ENCODE measurements around the gene GTF3C2.
"Not testable (repeated sequence)": the region's sequence is repeated elsewhere in the genome, so short reads cannot be mapped to it uniquely, and the experiment has no call there.

Gene GTF3C2

GRCh38 chr2:27354597-27354927, 2.0 kb downstream of the GTF3C2 start:
- Mint-ChIP-seq H3K36me3 (ENCODE audit: low read depth) (peaks cover 58% of the 10 kb centered on the region), H3K27me3 (no peaks in the 10 kb centered on the region), H3K4me3 (no peak overlapping the region), H3K4me1 (ENCODE audit: low read depth) (peaks cover 51% of the 10 kb centered on the region), H3K27ac (peak overlapping the region; percentile 67), H3K9me3 (no peaks in the 10 kb centered on the region)
- intact Hi-C loops (cut with micrococcal nuclease), result loop anchor here (10.0 kb wide), 1 partner anchor 140 kb away; the partner anchor contains the start of genes ATRAID, CAD and SLC5A6

- intact Hi-C loops (cut with micrococcal nuclease), result loop anchor here (10.0 kb wide), 1 partner anchor 139 kb away; the partner anchor contains the start of genes ATRAID, CAD and SLC5A6
- Mint-ChIP-seq H3K4me1 (ENCODE audit: low read depth) (peaks cover 51% of the 10 kb centered on the region), H3K9me3 (no peaks in the 10 kb centered on the region), H3K27ac (peak overlapping the region; percentile 67), H3K27me3 (no peaks in the 10 kb centered on the region), H3K36me3 (ENCODE audit: low read depth) (peaks cover 58% of the 10 kb centered on the region), H3K4me3 (no peak overlapping the region)
Measured at GRCh38 chr2:27353762-27354596, 2.6 kb downstream of the GTF3C2 start.

- not testable (repeated sequence) for H3K27me3 Mint-ChIP-seq, H3K9me3 Mint-ChIP-seq, H3K4me3 Mint-ChIP-seq
- intact Hi-C loops (cut with micrococcal nuclease), result loop anchor here (10.0 kb wide), 1 partner anchor 139 kb away; the partner anchor contains the start of genes ATRAID, CAD and SLC5A6
- H3K27ac Mint-ChIP-seq, result peak overlapping the region; percentile 67
- H3K36me3 Mint-ChIP-seq (ENCODE audit: low read depth), result peaks cover 54% of the 10 kb centered on the region
- H3K4me1 Mint-ChIP-seq (ENCODE audit: low read depth), result peaks cover 47% of the 10 kb centered on the region
Measured at GRCh38 chr2:27353386-27353761, 3.2 kb downstream of the GTF3C2 start.

GRCh38 chr2:27351802-27352598, 4.6 kb downstream of the GTF3C2 start:
- intact Hi-C loops (cut with micrococcal nuclease), result loop anchor here (10.0 kb wide), 1 partner anchor 137 kb away; the partner anchor contains the start of genes ATRAID, CAD and SLC5A6
- Mint-ChIP-seq H3K4me1 (ENCODE audit: low read depth) (peaks cover 40% of the 10 kb centered on the region), H3K4me3 (no peak overlapping the region)

GRCh38 chr2:27350106-27350693, 6.4 kb downstream of the GTF3C2 start:
- peaks cover 38% of the 10 kb centered on the region for H3K4me1 Mint-ChIP-seq (ENCODE audit: low read depth)
- H3K4me3 Mint-ChIP-seq, result no peak overlapping the region
- no peaks in the 10 kb centered on the region for H3K9me3 Mint-ChIP-seq
- no peaks in the 10 kb centered on the region for H3K27me3 Mint-ChIP-seq
- peaks cover 63% of the 10 kb centered on the region for H3K36me3 Mint-ChIP-seq (ENCODE audit: low read depth)
- H3K27ac Mint-ChIP-seq, result no peak overlapping the region
- intact Hi-C loops (cut with micrococcal nuclease), result loop anchor here (10.0 kb wide), 1 partner anchor 135 kb away; the partner anchor contains the start of genes ATRAID, CAD and SLC5A6

More at GRCh38 chr2:27351802-27352598, 4.6 kb downstream of the GTF3C2 start:
- peaks cover 64% of the 10 kb centered on the region for H3K36me3 Mint-ChIP-seq (ENCODE audit: low read depth)
- H3K9me3 Mint-ChIP-seq, result no peaks in the 10 kb centered on the region
- no peaks in the 10 kb centered on the region for H3K27me3 Mint-ChIP-seq
- H3K27ac Mint-ChIP-seq, result no peak overlapping the region

GRCh38 chr2:27347641-27348040, 8.9 kb downstream of the GTF3C2 start:
- Mint-ChIP-seq H3K4me3 (no peak overlapping the region), H3K36me3 (ENCODE audit: low read depth) (peaks cover 63% of the 10 kb centered on the region), H3K27me3 (no peaks in the 10 kb centered on the region), H3K27ac (no peak overlapping the region), H3K9me3 (no peaks in the 10 kb centered on the region), H3K4me1 (ENCODE audit: low read depth) (peaks cover 24% of the 10 kb centered on the region)
- intact Hi-C loops (cut with micrococcal nuclease), result no loop called here

GRCh38 chr2:27336173-27336572, 20.4 kb downstream of the GTF3C2 start:
- Mint-ChIP-seq H3K9me3 (no peaks in the 10 kb centered on the region), H3K27me3 (no peaks in the 10 kb centered on the region), H3K4me3 (no peak overlapping the region), H3K27ac (no peak overlapping the region), H3K4me1 (ENCODE audit: low read depth) (no peaks in the 10 kb centered on the region), H3K36me3 (ENCODE audit: low read depth) (peaks cover 89% of the 10 kb centered on the region)
- intact Hi-C loops (cut with micrococcal nuclease), result no loop called here

GRCh38 chr2:27335311-27335710, 21.3 kb downstream of the GTF3C2 start:
- Mint-ChIP-seq H3K4me1 (ENCODE audit: low read depth) (no peaks in the 10 kb centered on the region), H3K27me3 (no peaks in the 10 kb centered on the region), H3K4me3 (no peak overlapping the region), H3K9me3 (no peaks in the 10 kb centered on the region), H3K27ac (no peak overlapping the region), H3K36me3 (ENCODE audit: low read depth) (peaks cover 89% of the 10 kb centered on the region)
- intact Hi-C loops (cut with micrococcal nuclease), result no loop called here

- no peak overlapping the region for H3K27ac Mint-ChIP-seq
- peaks cover 71% of the 10 kb centered on the region for H3K36me3 Mint-ChIP-seq (ENCODE audit: low read depth)
- intact Hi-C loops (cut with micrococcal nuclease), result no loop called here
- peaks cover 37% of the 10 kb centered on the region for H3K4me1 Mint-ChIP-seq (ENCODE audit: low read depth)
- H3K9me3 Mint-ChIP-seq, result no peaks in the 10 kb centered on the region
- no peak overlapping the region for H3K4me3 Mint-ChIP-seq
- H3K27me3 Mint-ChIP-seq, result no peaks in the 10 kb centered on the region
Measured at GRCh38 chr2:27324720-27325119, 31.8 kb downstream of the GTF3C2 start.

- H3K9me3 Mint-ChIP-seq, result no peaks in the 10 kb centered on the region
- H3K27ac Mint-ChIP-seq, result peak overlapping the region; percentile 100
- H3K4me1 Mint-ChIP-seq (ENCODE audit: low read depth), result peaks cover 37% of the 10 kb centered on the region
- H3K27me3 Mint-ChIP-seq, result no peaks in the 10 kb centered on the region
- peaks cover 61% of the 10 kb centered on the region for H3K36me3 Mint-ChIP-seq (ENCODE audit: low read depth)
- H3K4me3 Mint-ChIP-seq, result peak overlapping the region; percentile 94
- intact Hi-C loops (cut with micrococcal nuclease), result loop anchor here (1.0 kb wide), 1 partner anchor 33 kb away; the partner anchor contains the start of gene GTF3C2
Measured at GRCh38 chr2:27323596-27324285, 32.8 kb downstream of the GTF3C2 start.

- H3K4me1 Mint-ChIP-seq (ENCODE audit: low read depth), result peaks cover 37% of the 10 kb centered on the region
- H3K4me3 Mint-ChIP-seq, result peak within 1 kb of the TSS; percentile 94
- intact Hi-C loops (cut with micrococcal nuclease), result loop anchor here (1.0 kb wide), 1 partner anchor 33 kb away; the partner anchor contains the start of gene GTF3C2
- no peaks in the 10 kb centered on the region for H3K9me3 Mint-ChIP-seq
- H3K36me3 Mint-ChIP-seq (ENCODE audit: low read depth), result peaks cover 60% of the 10 kb centered on the region
- H3K27ac Mint-ChIP-seq, result peak within 1 kb of the TSS; percentile 100
- no peaks in the 10 kb centered on the region for H3K27me3 Mint-ChIP-seq
Measured at GRCh38 chr2:27322766-27323595, 33.6 kb downstream of the GTF3C2 start, which contains the start of gene MPV17. TSS of gene MPV17 (minus strand) at chr2:27323097. CDS start at chr2:27322517, 580 bp downstream.

- H3K27me3 Mint-ChIP-seq, result no peaks in the 10 kb centered on the region
- intact Hi-C loops (cut with micrococcal nuclease), result no loop called here
Measured at GRCh38 chr2:27322301-27322765, 34.2 kb downstream of the GTF3C2 start.

More at GRCh38 chr2:27322301-27322765, 34.2 kb downstream of the GTF3C2 start:
- peaks cover 41% of the 10 kb centered on the region for H3K4me1 Mint-ChIP-seq (ENCODE audit: low read depth)
- peak overlapping the region; percentile 94 for H3K4me3 Mint-ChIP-seq
- peaks cover 56% of the 10 kb centered on the region for H3K36me3 Mint-ChIP-seq (ENCODE audit: low read depth)
- no peaks in the 10 kb centered on the region for H3K9me3 Mint-ChIP-seq
- peak overlapping the region; percentile 100 for H3K27ac Mint-ChIP-seq
